Stimulated activated naive CD8-positive, alpha-beta T cell treated with anti-CD3 and anti-CD28 coated beads, Interleukin-15, Interleukin-2, amounts not matched to agents 100 U/mL and 50 U/mL, for 24 hours (primary cell): ENCODE results near the gene HSD11B1L.
"Not testable (repeated sequence)": the region's sequence is repeated elsewhere in the genome, so short reads cannot be mapped to it uniquely, and the experiment has no call there.

Experiments used
- ATAC-seq: fragments of 150-1000 bp; cut with Tn5 transposase; one replicate; pipeline ENCODE4 v1.10.0; 2021
- DNase-seq: peaks from one replicate; pipeline ENCODE4 v3.0.0; 2021

HSD11B1L gene

GRCh38 chr19:5686647-5687359 lies 6.0 kb downstream of the HSD11B1L start:
- ATAC-seq: peak; percentile 78
- peak; percentile 100 for DNase-seq

- ATAC-seq (no peak), DNase-seq (no peak)
Observed at GRCh38 chr19:5687360-5688198, 6.8 kb downstream of the HSD11B1L start.

GRCh38 chr19:5688262-5688881 lies 7.5 kb downstream of the HSD11B1L start:
- ATAC-seq, DNase-seq: not testable (repeated sequence)

GRCh38 chr19:5690125-5690954 lies 9.5 kb downstream of the HSD11B1L start, which contains the start of gene RPL36:
RPL36 (plus strand) TSS chr19:5690295; CDS start chr19:5690508, 213 bp downstream.
- DNase-seq (peak; percentile 99), ATAC-seq (peak; percentile 41)

GRCh38 chr19:5690955-5691821 lies 10.4 kb downstream of the HSD11B1L start:
- ATAC-seq (peak; percentile 2), DNase-seq (peak; percentile 76)

- DNase-seq (peak; percentile 46), ATAC-seq (peak; percentile 1)
Observed at GRCh38 chr19:5691822-5692722, 11.2 kb downstream of the HSD11B1L start.

- DNase-seq (no peak), ATAC-seq (no peak)
Observed at GRCh38 chr19:5692723-5693194, 11.9 kb downstream of the HSD11B1L start.

GRCh38 chr19:5693195-5694166 lies 12.7 kb downstream of the HSD11B1L start:
- ATAC-seq (no peak), DNase-seq (peak; percentile 39)

- no peak for ATAC-seq
- DNase-seq: no peak
Observed at GRCh38 chr19:5694167-5694955, 13.5 kb downstream of the HSD11B1L start.

GRCh38 chr19:5694956-5695648 lies 14.3 kb downstream of the HSD11B1L start:
- no peak for DNase-seq
- ATAC-seq: no peak

GRCh38 chr19:5695649-5696195 lies 14.9 kb downstream of the HSD11B1L start:
- no peak for DNase-seq
- ATAC-seq: no peak

- DNase-seq (no peak), ATAC-seq (no peak)
Observed at GRCh38 chr19:5696196-5697021, 15.6 kb downstream of the HSD11B1L start.

- DNase-seq (no peak), ATAC-seq (no peak)
Observed at GRCh38 chr19:5697022-5697889, 16.4 kb downstream of the HSD11B1L start.

GRCh38 chr19:5697890-5698634 lies 17.2 kb downstream of the HSD11B1L start:
- no peak for ATAC-seq
- no peak for DNase-seq
